ENCODE data around the gene LMNB1. TPM values are rescaled to one million over a fixed set of nuclear protein-coding genes. Genes with fewer than 3 reads are reported as not detected.

LMNB1 gene
- total RNA-seq, 1 experiment from 2014 or later, result 150 TPM

- no peaks in the 10 kb centered on the region for H3K9me3 ChIP-seq (ENCODE audit: control insufficient read depth in 1 of 2, insufficient read depth in 1 of 2, low read depth in 1 of 2, low read length in 2 of 2)
- H3K36me3 ChIP-seq (ENCODE audit: control insufficient read depth in 1 of 2, insufficient read depth in 2 of 2, low read length in 2 of 2), result peaks cover 18 to 41% of the 10 kb centered on the region in 2 experiments
- no peak overlapping the region for H3K4me3 ChIP-seq (replicated peaks in 1 of 2; ENCODE audit: low read depth in 1 of 2, low read length in 2 of 2)
- ChIA-PET CTCF (interaction anchor here (2.1 kb wide), 1 partner anchor 656 kb away, joined by 11 read pairs; no protein-coding TSS in a partner anchor), RAD21 (ENCODE audit: low non-redundant PET in 1 of 2, low total read pairs in 2 of 2, uncharacterized antibody in 2 of 2, unreplicated experiment in 2 of 2) (no interaction called here), POLR2A (no interaction called here)
- intact Hi-C loops (cut with micrococcal nuclease), result loop anchor here (5.0 kb wide), 1 partner anchor 606 kb away; no protein-coding TSS in a partner anchor
- H3K4me1 ChIP-seq (ENCODE audit: control insufficient read depth in 1 of 2, insufficient read depth in 2 of 2, low read length in 2 of 2), result no peaks in the 10 kb centered on the region
- TF ChIP-seq RAD21 (IDR thresholded peaks at IDR 0.05; ENCODE audit: low read depth) (no peak), CEBPB (IDR thresholded peaks at IDR 0.05; ENCODE audit: low read depth) (no peak), FOSL1 (IDR thresholded peaks at IDR 0.05; ENCODE audit: low read depth) (no peak), ATF3 (IDR thresholded peaks at IDR 0.05) (no peak), MAX (IDR thresholded peaks at IDR 0.05) (no peak), JUND (IDR thresholded peaks at IDR 0.05) (no peak)
- no peak overlapping the region for H3K9ac ChIP-seq (ENCODE audit: low read length)
- H4K20me1 ChIP-seq (ENCODE audit: insufficient read depth), result peaks cover 4% of the 10 kb centered on the region; the same call in 1 of the 2 replicates
- no TSS peak for BruUV-seq (replicated peaks)
- ATAC-seq, result no peak
- H3K79me2 ChIP-seq (ENCODE audit: insufficient read depth, low read length), result peaks cover 47% of the 10 kb centered on the region
- no peak for DNase-seq (ENCODE audit: low read depth, low spot score)
- no peak overlapping the region for H2AFZ ChIP-seq (ENCODE audit: low read depth, low read length, poor library complexity, severe bottlenecking)
- H3K27me3 ChIP-seq (ENCODE audit: insufficient read depth, low read length), result no peaks in the 10 kb centered on the region
- no peak overlapping the region for H3K27ac ChIP-seq (ENCODE audit: low read depth, low read length)
- H3K9me2 ChIP-seq (ENCODE audit: insufficient read depth), result no peaks in the 10 kb centered on the region
- no peak overlapping the region for H3K4me2 ChIP-seq (ENCODE audit: low read length)
Observed at GRCh38 chr5:126836778-126837177, 59.8 kb downstream of the LMNB1 start.

- H3K9me3 ChIP-seq (ENCODE audit: control insufficient read depth in 1 of 2, insufficient read depth in 1 of 2, low read depth in 1 of 2, low read length in 2 of 2), result no peaks in the 10 kb centered on the region
- H3K9me2 ChIP-seq (ENCODE audit: insufficient read depth), result no peaks in the 10 kb centered on the region
- ChIA-PET CTCF (interaction anchor here (2.1 kb wide), 1 partner anchor 656 kb away, joined by 11 read pairs; no protein-coding TSS in a partner anchor), RAD21 (ENCODE audit: low non-redundant PET in 1 of 2, low total read pairs in 2 of 2, uncharacterized antibody in 2 of 2, unreplicated experiment in 2 of 2) (no interaction called here), POLR2A (no interaction called here)
- no peak overlapping the region for H2AFZ ChIP-seq (ENCODE audit: low read depth, low read length, poor library complexity, severe bottlenecking)
- no peak overlapping the region for H3K4me3 ChIP-seq (replicated peaks in 1 of 2; ENCODE audit: low read depth in 1 of 2, low read length in 2 of 2)
- H4K20me1 ChIP-seq (ENCODE audit: insufficient read depth), result peaks cover 4% of the 10 kb centered on the region; the same call in 1 of the 2 replicates
- peaks cover 47% of the 10 kb centered on the region for H3K79me2 ChIP-seq (ENCODE audit: insufficient read depth, low read length)
- H3K9ac ChIP-seq (ENCODE audit: low read length), result no peak overlapping the region
- no TSS peak for BruUV-seq (replicated peaks)
- intact Hi-C loops (cut with micrococcal nuclease), result loop anchor here (5.0 kb wide), 1 partner anchor 605 kb away; no protein-coding TSS in a partner anchor
- no peak overlapping the region for H3K27ac ChIP-seq (ENCODE audit: low read depth, low read length)
- no peaks in the 10 kb centered on the region for H3K27me3 ChIP-seq (ENCODE audit: insufficient read depth, low read length)
- no peak for DNase-seq (ENCODE audit: low read depth, low spot score)
- H3K4me1 ChIP-seq (ENCODE audit: control insufficient read depth in 1 of 2, insufficient read depth in 2 of 2, low read length in 2 of 2), result no peaks in the 10 kb centered on the region
- peaks cover 18 to 38% of the 10 kb centered on the region in 2 experiments for H3K36me3 ChIP-seq (ENCODE audit: control insufficient read depth in 1 of 2, insufficient read depth in 2 of 2, low read length in 2 of 2)
- ATAC-seq, result no peak
- TF ChIP-seq ATF3 (IDR thresholded peaks at IDR 0.05) (no peak), TCF7L2 (IDR thresholded peaks at IDR 0.05; ENCODE audit: borderline replicate concordance, extremely low read depth, insufficient read depth, insufficient read length) (no peak), CEBPB (IDR thresholded peaks at IDR 0.05; ENCODE audit: low read depth) (no peak), EGR1 (IDR thresholded peaks at IDR 0.05; ENCODE audit: low read depth) (no peak), JUND (IDR thresholded peaks at IDR 0.05) (no peak), YY1 (IDR thresholded peaks at IDR 0.05; ENCODE audit: extremely low read depth, insufficient replicate concordance, low read depth, low read length) (no peak), ZFX (IDR thresholded peaks at IDR 0.05) (no peak), REST (IDR thresholded peaks at IDR 0.05; ENCODE audit: low read depth) (no peak)
- no peak overlapping the region for H3K4me2 ChIP-seq (ENCODE audit: low read length)
Observed at GRCh38 chr5:126837242-126837641, 60.3 kb downstream of the LMNB1 start.
